Measurements from ENCODE around the gene GH1. TPM values are rescaled to one million over a fixed set of nuclear protein-coding genes. Genes with fewer than 3 reads are reported as not detected.

GH1 gene
- total RNA-seq, 1 experiment from 2014 or later = not detected

DNA sequence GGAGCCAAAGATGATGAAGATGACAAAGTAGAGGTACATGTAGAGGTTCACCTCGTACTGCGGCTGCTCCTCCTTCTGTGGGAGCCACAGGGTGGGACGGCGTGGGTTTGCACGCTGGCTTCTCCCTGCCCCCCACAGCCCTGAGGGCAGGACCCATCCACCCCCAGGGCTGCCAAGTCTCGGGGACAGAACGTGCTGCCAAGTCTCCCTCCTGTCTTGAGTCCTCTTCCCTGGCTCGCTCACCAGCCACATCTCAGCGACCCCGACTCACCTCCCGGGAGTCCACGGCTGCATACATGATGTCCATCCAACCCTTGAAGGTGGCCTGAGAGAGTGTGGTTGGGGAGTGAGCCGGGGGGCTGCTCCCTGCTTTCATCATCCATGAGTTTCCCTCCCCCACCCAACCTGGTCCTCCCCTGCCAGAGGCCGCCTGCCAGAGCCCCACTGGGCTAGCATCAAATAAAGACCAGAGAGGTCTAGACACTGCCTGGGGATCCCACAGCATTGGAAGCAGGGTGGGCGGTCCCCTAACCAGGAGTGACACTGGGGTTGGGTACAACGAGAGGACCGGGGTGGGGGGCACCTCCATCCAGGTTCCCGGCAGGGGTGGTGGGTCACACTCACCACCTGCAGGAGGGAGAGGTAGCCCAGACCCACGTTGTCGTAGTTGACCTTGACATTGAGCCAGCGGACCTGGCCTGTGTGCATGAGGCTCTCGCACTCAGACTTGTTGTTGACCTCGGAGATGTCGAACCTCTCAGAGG lies 26.3 kb upstream of the GH1 start:
- CTCF ChIA-PET = interaction anchor here (1.3 to 2.1 kb wide), 4 partner anchors 29 to 34 kb away, joined by 3 to 14 read pairs (median 4); partner anchors contain the start of gene CSHL1
- no peaks in the 10 kb centered on the region for H3K27me3 Mint-ChIP-seq (ENCODE audit: insufficient read depth, unreplicated experiment)
- H3K4me1 Mint-ChIP-seq (ENCODE audit: insufficient read depth, unreplicated experiment) = no peaks in the 10 kb centered on the region
- no peak overlapping the region for H3K27ac Mint-ChIP-seq (ENCODE audit: low read depth, unreplicated experiment)
- BruUV-seq (replicated peaks) = no TSS peak
- intact Hi-C loops (cut with micrococcal nuclease) = loop anchor here (5.0 kb wide), 1 partner anchor 33 kb away; the partner anchor contains the start of gene CSHL1
- H3K4me3 Mint-ChIP-seq (ENCODE audit: unreplicated experiment) = no peak overlapping the region
- POLR2A ChIA-PET = no interaction called here
- no peak for DNase-seq (ENCODE audit: unreplicated experiment)
- TF ChIP-seq CTCF (IDR thresholded peaks at IDR 0.05; ENCODE audit: unreplicated experiment) = no peak
- H3K36me3 Mint-ChIP-seq (ENCODE audit: insufficient read depth, unreplicated experiment) = no peaks in the 10 kb centered on the region
- no peaks in the 10 kb centered on the region for H3K9me3 Mint-ChIP-seq (ENCODE audit: unreplicated experiment)

- DNase-seq (ENCODE audit: unreplicated experiment) = no peak
- POLR2A ChIA-PET = no interaction called here
- no peaks in the 10 kb centered on the region for H3K9me3 Mint-ChIP-seq (ENCODE audit: unreplicated experiment)
- no TSS peak for BruUV-seq (replicated peaks)
- H3K36me3 Mint-ChIP-seq (ENCODE audit: insufficient read depth, unreplicated experiment) = no peaks in the 10 kb centered on the region
- peak; percentile 10 for TF ChIP-seq CTCF (IDR thresholded peaks at IDR 0.05; ENCODE audit: unreplicated experiment)
- CTCF ChIA-PET = interaction anchor here (0.7 to 1.8 kb wide), 3 partner anchors 32 to 241 kb away, joined by 3 to 4 read pairs (median 3); no protein-coding TSS in a partner anchor
- H3K4me3 Mint-ChIP-seq (ENCODE audit: unreplicated experiment) = no peak overlapping the region
- no peak overlapping the region for H3K27ac Mint-ChIP-seq (ENCODE audit: low read depth, unreplicated experiment)
- H3K4me1 Mint-ChIP-seq (ENCODE audit: insufficient read depth, unreplicated experiment) = no peaks in the 10 kb centered on the region
- H3K27me3 Mint-ChIP-seq (ENCODE audit: insufficient read depth, unreplicated experiment) = no peaks in the 10 kb centered on the region
- intact Hi-C loops (cut with micrococcal nuclease) = no loop called here
Observed at GRCh38 chr17:63943745-63944144, 25.1 kb upstream of the GH1 start.

GRCh38 chr17:63942309-63942985 lies 23.8 kb upstream of the GH1 start:
- H3K4me3 Mint-ChIP-seq (ENCODE audit: unreplicated experiment) = no peak overlapping the region
- no peak for DNase-seq (ENCODE audit: unreplicated experiment)
- CTCF ChIA-PET = interaction anchor here (0.5 kb wide), 1 partner anchor 192 kb away, joined by 3 read pairs; no protein-coding TSS in a partner anchor
- H3K27me3 Mint-ChIP-seq (ENCODE audit: insufficient read depth, unreplicated experiment) = no peaks in the 10 kb centered on the region
- H3K27ac Mint-ChIP-seq (ENCODE audit: low read depth, unreplicated experiment) = no peak overlapping the region
- H3K9me3 Mint-ChIP-seq (ENCODE audit: unreplicated experiment) = no peaks in the 10 kb centered on the region
- no TSS peak for BruUV-seq (replicated peaks)
- no peaks in the 10 kb centered on the region for H3K4me1 Mint-ChIP-seq (ENCODE audit: insufficient read depth, unreplicated experiment)
- TF ChIP-seq CTCF (IDR thresholded peaks at IDR 0.05; ENCODE audit: unreplicated experiment) = no peak
- intact Hi-C loops (cut with micrococcal nuclease) = no loop called here
- POLR2A ChIA-PET = no interaction called here
- H3K36me3 Mint-ChIP-seq (ENCODE audit: insufficient read depth, unreplicated experiment) = no peaks in the 10 kb centered on the region

DNA sequence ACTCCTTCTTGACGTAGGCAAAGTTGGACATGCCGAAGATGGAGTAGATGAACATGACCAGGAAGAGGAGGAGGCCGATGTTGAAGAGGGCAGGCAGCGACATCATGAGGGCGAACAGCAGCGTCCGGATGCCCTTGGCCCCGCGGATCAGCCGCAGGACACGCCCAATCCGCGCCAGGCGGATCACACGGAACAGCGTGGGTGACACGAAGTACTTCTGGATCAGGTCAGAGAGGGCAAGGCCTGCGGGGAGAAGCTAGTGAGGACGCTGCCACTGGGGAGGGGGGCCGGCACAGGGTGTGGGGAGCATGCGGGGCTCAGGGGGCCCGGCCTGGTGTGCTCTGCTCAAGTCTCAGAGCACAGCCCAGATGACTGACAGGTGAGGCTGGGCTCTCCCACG lies 23.1 kb upstream of the GH1 start:
- intact Hi-C loops (cut with micrococcal nuclease) = no loop called here
- Mint-ChIP-seq H3K4me3 (ENCODE audit: unreplicated experiment) (no peak overlapping the region), H3K27me3 (ENCODE audit: insufficient read depth, unreplicated experiment) (no peaks in the 10 kb centered on the region), H3K4me1 (ENCODE audit: insufficient read depth, unreplicated experiment) (no peaks in the 10 kb centered on the region), H3K36me3 (ENCODE audit: insufficient read depth, unreplicated experiment) (no peaks in the 10 kb centered on the region), H3K9me3 (ENCODE audit: unreplicated experiment) (no peaks in the 10 kb centered on the region), H3K27ac (ENCODE audit: low read depth, unreplicated experiment) (no peak overlapping the region)
- no peak for TF ChIP-seq CTCF (IDR thresholded peaks at IDR 0.05; ENCODE audit: unreplicated experiment)
- no peak for DNase-seq (ENCODE audit: unreplicated experiment)
- POLR2A ChIA-PET = no interaction called here
- no TSS peak for BruUV-seq (replicated peaks)
- CTCF ChIA-PET = interaction anchor here (0.5 to 0.6 kb wide), 2 partner anchors 193 to 266 kb away, joined by 3 read pairs; no protein-coding TSS in a partner anchor

Measured in MCF 10A (cell line).